ENCODE results near the gene DGKQ.

- TF ChIP-seq POLR2A (IDR thresholded peaks at IDR 0.05) (no peak), CTCF (IDR thresholded peaks at IDR 0.05) (no peak)
Measured at GRCh38 chr4:998096-998691, 24.8 kb upstream of the DGKQ start.
